ENCODE data around the gene TRMT11.
"Not testable (repeated sequence)": the region's sequence is repeated elsewhere in the genome, so short reads cannot be mapped to it uniquely, and the experiment has no call there.

The TRMT11 gene

DNA sequence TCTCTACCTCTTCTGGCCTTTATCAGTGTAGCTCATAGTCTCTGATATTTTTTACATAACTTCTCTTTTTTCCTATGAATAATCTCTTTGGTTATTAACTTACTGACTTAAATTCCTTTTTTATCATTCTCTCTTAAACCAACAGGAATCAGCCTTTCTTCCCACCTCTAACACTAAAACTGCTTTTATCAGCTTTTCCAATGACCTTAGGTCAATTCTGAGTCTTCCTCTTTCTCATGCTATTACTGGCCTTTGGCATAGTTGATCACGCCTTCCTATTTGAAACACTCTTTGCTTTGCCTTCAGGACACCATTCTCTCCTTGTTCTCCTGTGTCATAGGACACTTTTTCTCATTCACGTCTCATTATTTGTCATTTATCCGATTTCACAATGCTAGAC is 37.9 kb upstream of the TRMT11 start:
- no peak for DNase-seq (ENCODE audit: low read depth)
- Histone ChIP-seq H3K4me1 (ENCODE audit: control insufficient read depth, insufficient read depth, low read length) (peaks cover 38% of the 10 kb centered on the region), H3K27me3 (replicated peaks; ENCODE audit: control insufficient read depth, insufficient read depth, low read length) (no peaks in the 10 kb centered on the region), H3K9ac (ENCODE audit: low read length) (no peak overlapping the region), H3K9me3 (ENCODE audit: control insufficient read depth, low read length) (no peaks in the 10 kb centered on the region), H3K36me3 (ENCODE audit: control insufficient read depth, insufficient read depth, low read length, severe bottlenecking) (no peaks in the 10 kb centered on the region), H3K4me3 (ENCODE audit: low read length) (no peak overlapping the region)

DNA sequence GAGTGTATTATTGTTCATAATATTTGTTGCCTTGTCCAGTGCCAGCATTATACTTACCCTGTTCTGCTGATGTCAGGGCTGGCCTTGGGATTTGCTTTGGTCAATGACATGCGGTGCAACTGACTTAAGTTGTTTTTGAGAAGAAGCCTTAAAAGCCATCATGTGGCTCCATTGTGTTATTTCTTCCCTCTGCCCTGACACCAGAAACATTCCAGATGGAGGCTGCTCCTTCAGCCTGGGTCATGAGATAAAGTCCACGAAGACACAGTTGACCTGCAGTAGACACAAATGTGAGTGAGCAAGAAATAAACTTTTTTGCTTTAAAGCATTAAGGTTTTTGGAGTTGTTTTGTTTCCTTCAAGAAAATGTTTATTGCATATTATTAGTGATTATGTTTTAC is 37.3 kb upstream of the TRMT11 start:
- Histone ChIP-seq H3K4me3 (ENCODE audit: low read length) (no peak overlapping the region), H3K27me3 (replicated peaks; ENCODE audit: control insufficient read depth, insufficient read depth, low read length) (no peaks in the 10 kb centered on the region), H3K4me1 (ENCODE audit: control insufficient read depth, insufficient read depth, low read length) (peaks cover 38% of the 10 kb centered on the region), H3K36me3 (ENCODE audit: control insufficient read depth, insufficient read depth, low read length, severe bottlenecking) (no peaks in the 10 kb centered on the region), H3K9me3 (ENCODE audit: control insufficient read depth, low read length) (no peaks in the 10 kb centered on the region), H3K9ac (ENCODE audit: low read length) (no peak overlapping the region)
- DNase-seq (ENCODE audit: low read depth) = no peak

DNA sequence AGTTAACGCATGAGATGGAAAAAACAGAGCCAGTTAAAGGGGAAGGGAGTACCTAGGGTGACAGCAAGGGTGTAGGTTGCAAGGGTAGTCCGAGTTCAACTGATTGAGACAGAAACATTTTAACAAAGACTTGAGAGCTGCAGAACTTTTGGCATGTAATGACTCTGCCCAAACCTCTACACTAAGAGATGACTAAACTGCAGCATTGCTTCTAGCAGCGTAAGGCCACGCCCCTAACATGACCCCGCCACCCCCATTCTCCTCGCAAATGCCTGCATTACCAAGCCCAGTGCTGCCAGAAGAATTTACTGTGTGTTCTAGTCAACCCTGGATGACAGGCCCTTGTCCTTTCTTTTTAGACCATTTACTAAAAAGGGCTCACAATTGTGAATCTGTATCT is 36.0 kb upstream of the TRMT11 start:
- H3K27me3 ChIP-seq (replicated peaks; ENCODE audit: control insufficient read depth, insufficient read depth, low read length) = no peaks in the 10 kb centered on the region
- H3K36me3 ChIP-seq (ENCODE audit: control insufficient read depth, insufficient read depth, low read length, severe bottlenecking) = no peaks in the 10 kb centered on the region
- H3K9me3 ChIP-seq (ENCODE audit: control insufficient read depth, low read length) = no peaks in the 10 kb centered on the region
- peaks cover 26% of the 10 kb centered on the region for H3K4me1 ChIP-seq (ENCODE audit: control insufficient read depth, insufficient read depth, low read length)
- peak; percentile 65 for DNase-seq (ENCODE audit: low read depth)
- no peak overlapping the region for H3K4me3 ChIP-seq (ENCODE audit: low read length)
- H3K9ac ChIP-seq (ENCODE audit: low read length) = no peak overlapping the region

DNA sequence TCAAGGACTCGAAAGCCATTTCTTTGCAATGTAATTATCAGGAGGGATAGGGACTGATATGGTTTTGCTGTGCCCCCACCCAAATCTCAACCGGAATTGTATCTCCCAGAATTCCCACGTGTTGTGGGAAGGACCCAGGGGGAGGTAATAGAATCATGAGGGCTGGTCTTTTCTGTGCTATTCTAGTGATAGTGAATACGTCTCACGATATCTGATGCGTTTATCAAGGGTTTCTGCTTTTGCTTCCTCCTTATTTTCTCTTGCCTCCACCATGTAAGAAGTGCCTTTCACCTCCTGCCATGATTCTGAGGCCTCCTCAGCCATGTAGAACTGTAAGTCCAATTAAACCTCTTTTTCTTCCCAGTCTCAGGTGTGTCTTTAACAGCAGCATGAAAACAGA is 35.6 kb upstream of the TRMT11 start:
- H3K4me3 ChIP-seq (ENCODE audit: low read length); DNase-seq (ENCODE audit: low read depth); H3K9ac ChIP-seq (ENCODE audit: low read length); H3K36me3 ChIP-seq (ENCODE audit: control insufficient read depth, insufficient read depth, low read length, severe bottlenecking); H3K9me3 ChIP-seq (ENCODE audit: control insufficient read depth, low read length); H3K27me3 ChIP-seq (replicated peaks; ENCODE audit: control insufficient read depth, insufficient read depth, low read length): not testable (repeated sequence)
- peaks cover 22% of the 10 kb centered on the region for H3K4me1 ChIP-seq (ENCODE audit: control insufficient read depth, insufficient read depth, low read length)

DNA sequence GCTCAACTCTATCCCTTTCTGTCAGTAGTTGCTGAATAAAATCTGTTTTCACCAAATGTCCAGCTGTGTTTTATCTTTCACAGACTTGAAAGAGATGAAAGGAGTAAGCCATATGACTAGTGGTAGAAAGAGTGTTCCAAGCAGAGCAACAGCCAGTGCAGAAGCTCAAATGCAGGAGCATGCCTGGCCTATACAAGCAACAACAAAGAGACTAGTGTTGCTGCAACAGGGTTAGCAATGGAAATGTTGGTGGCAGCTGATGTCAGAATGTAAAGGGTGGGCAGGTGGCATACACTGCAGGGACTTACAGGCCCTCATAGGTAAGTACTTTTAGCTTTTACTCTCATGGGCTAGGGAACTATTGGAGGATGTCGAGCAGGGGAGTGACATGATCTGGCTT is 35.0 kb upstream of the TRMT11 start:
- DNase-seq (ENCODE audit: low read depth) = no peak

DNA sequence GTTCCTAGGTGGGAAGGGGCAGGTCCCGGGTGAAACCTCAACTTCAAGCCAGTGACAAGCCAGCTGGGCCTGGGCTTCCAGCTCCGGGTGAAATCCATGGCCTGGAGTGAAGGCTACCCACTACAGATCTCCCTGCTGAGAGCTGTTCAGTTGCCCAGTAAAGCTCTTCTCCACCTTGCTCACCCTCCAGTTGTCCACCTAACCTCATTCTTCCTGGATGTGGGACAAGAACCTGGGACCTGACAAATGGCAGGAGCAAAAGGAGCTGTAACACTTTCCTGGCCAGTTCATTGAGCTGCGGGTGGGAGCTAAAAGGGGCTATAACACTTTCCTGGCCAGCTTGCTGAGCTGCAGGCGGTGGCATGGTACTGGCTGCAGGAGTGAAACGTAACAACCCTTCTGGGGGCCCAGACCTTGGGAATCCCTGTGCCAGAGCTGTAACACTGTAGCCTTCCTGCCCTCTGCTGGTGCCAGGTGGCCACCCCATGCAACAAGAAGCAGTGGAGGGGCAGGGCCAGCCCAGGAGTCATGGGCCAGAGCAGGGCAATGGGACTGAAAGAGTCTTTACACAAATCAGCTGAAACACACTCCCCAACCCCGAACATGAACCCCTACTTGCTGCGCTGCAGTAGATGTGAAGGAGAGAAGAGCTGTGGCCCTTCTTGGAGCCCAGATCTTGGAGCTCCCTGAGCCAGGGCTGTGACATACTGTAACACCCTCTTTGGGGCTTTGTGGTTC is 33.4 kb upstream of the TRMT11 start:
- Histone ChIP-seq H3K4me3 (ENCODE audit: low read length) (no peak overlapping the region), H3K27me3 (replicated peaks; ENCODE audit: control insufficient read depth, insufficient read depth, low read length) (no peaks in the 10 kb centered on the region), H3K36me3 (ENCODE audit: control insufficient read depth, insufficient read depth, low read length, severe bottlenecking) (no peaks in the 10 kb centered on the region), H3K9me3 (ENCODE audit: control insufficient read depth, low read length) (no peaks in the 10 kb centered on the region), H3K4me1 (ENCODE audit: control insufficient read depth, insufficient read depth, low read length) (peaks cover 8% of the 10 kb centered on the region), H3K9ac (ENCODE audit: low read length) (no peak overlapping the region)
- peak; percentile 43 for DNase-seq (ENCODE audit: low read depth)

More for the DNA sequence above, 35.0 kb upstream of the TRMT11 start:
- Histone ChIP-seq H3K9me3 (ENCODE audit: control insufficient read depth, low read length) (no peaks in the 10 kb centered on the region), H3K4me1 (ENCODE audit: control insufficient read depth, insufficient read depth, low read length) (peaks cover 16% of the 10 kb centered on the region), H3K27me3 (replicated peaks; ENCODE audit: control insufficient read depth, insufficient read depth, low read length) (no peaks in the 10 kb centered on the region), H3K36me3 (ENCODE audit: control insufficient read depth, insufficient read depth, low read length, severe bottlenecking) (no peaks in the 10 kb centered on the region), H3K4me3 (ENCODE audit: low read length) (no peak overlapping the region), H3K9ac (ENCODE audit: low read length) (no peak overlapping the region)

DNA sequence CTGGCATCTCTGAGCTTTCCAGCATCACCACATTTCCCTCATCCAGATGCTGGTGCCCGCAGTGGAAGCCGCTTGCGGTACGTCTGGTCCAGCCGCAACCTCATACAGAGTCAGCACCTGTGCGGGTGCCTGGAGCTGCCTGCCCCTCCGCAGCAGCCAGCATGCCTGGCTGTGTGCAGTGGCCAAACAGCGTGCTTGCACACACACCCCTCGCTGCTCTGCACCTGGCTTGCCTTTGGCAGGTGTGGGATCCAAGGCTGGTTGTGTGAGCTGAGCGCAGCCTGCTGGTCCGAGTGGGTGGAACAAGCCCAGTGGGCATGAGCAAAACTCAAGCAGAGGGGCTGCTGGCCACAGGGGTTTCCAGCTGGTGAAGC is 32.9 kb upstream of the TRMT11 start:
- Histone ChIP-seq H3K9ac (ENCODE audit: low read length) (no peak overlapping the region), H3K4me3 (ENCODE audit: low read length) (no peak overlapping the region), H3K4me1 (ENCODE audit: control insufficient read depth, insufficient read depth, low read length) (peaks cover 13% of the 10 kb centered on the region), H3K27me3 (replicated peaks; ENCODE audit: control insufficient read depth, insufficient read depth, low read length) (no peaks in the 10 kb centered on the region), H3K36me3 (ENCODE audit: control insufficient read depth, insufficient read depth, low read length, severe bottlenecking) (no peaks in the 10 kb centered on the region), H3K9me3 (ENCODE audit: control insufficient read depth, low read length) (no peaks in the 10 kb centered on the region)
- DNase-seq (ENCODE audit: low read depth) = no peak

DNA sequence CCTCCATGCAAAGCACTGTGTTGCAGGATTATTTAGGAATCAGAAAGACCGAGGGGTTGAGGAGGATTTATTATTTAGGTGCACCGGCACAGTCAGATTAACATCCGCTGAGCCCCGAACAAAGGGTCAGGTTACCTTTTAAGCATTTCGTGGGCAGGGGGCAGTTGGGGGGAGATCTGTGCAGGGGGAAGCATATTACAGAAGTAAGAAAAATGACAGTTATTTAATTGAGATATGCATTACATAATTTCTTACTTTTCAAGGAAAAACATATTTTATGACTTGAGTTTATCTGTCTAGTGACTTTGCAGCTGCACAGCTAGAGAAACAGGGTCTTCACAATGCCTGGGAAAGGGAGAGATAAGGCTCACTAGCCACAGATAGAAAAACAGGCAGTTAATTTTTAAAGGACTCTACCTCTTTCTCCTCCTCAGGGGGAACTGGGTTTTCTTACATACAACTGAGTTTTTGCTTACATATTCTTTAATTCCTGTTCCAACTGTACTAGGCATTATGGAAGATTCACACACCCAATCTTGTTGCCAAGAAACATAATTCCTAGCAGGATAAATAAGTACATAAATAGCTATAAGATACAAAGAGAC is 31.5 kb upstream of the TRMT11 start:
- H3K9me3 ChIP-seq (ENCODE audit: control insufficient read depth, low read length) = no peaks in the 10 kb centered on the region
- no peaks in the 10 kb centered on the region for H3K27me3 ChIP-seq (replicated peaks; ENCODE audit: control insufficient read depth, insufficient read depth, low read length)
- DNase-seq (ENCODE audit: low read depth) = no peak

GRCh38 chr6:125955973-125956372 is 30.4 kb upstream of the TRMT11 start:
- H3K36me3 ChIP-seq (ENCODE audit: control insufficient read depth, insufficient read depth, low read length, severe bottlenecking) = no peaks in the 10 kb centered on the region
- DNase-seq (ENCODE audit: low read depth) = no peak
- no peaks in the 10 kb centered on the region for H3K27me3 ChIP-seq (replicated peaks; ENCODE audit: control insufficient read depth, insufficient read depth, low read length)
- peak overlapping the region; percentile 95 for H3K9ac ChIP-seq (ENCODE audit: low read length)
- peak overlapping the region; percentile 96 for H3K4me3 ChIP-seq (ENCODE audit: low read length)
- H3K9me3 ChIP-seq (ENCODE audit: control insufficient read depth, low read length) = no peaks in the 10 kb centered on the region
- peaks cover 13% of the 10 kb centered on the region for H3K4me1 ChIP-seq (ENCODE audit: control insufficient read depth, insufficient read depth, low read length)

More for the DNA sequence above, 31.5 kb upstream of the TRMT11 start:
- Histone ChIP-seq H3K9ac (ENCODE audit: low read length) (no peak overlapping the region), H3K4me1 (ENCODE audit: control insufficient read depth, insufficient read depth, low read length) (peaks cover 13% of the 10 kb centered on the region), H3K4me3 (ENCODE audit: low read length) (no peak overlapping the region), H3K36me3 (ENCODE audit: control insufficient read depth, insufficient read depth, low read length, severe bottlenecking) (no peaks in the 10 kb centered on the region)

DNA sequence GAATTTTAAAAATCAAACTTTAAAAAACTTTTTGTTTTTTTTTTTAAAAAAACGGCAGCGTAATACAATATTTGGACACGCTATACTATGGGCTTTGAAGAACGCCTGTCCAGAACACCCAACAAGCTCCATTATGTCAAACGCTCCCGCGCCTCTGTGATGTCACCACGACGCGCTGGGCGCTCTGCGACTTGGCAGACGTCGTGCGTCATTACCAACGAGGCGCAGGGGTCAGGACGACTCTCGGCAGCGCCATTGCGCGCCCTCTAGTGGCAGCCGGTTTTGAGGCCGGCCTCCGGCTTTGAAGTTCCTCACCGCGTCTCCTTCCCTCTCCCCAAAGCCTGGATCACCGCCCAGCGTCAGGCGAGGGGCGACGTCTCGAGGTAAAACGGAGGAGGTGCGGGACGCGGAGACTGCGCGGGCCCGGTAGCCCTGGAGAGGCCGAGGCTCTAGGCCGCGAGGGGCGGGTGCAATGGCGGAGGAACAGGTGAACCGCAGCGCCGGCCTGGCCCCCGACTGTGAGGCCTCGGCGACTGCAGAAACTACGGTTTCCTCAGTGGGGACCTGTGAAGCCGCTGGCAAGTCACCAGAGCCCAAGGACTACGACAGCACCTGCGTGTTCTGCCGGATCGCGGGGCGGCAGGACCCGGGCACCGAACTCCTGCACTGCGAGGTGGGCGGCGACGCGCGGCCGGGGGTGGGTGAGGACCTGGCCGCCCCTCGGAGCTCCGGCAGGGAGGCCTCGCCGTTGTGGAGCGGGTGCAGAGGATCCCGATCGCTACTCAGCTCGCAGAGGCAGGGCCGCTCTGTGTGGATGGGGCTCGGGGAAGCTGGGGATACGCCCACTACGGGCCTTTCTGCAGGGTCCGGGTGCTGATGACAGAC is 29.6 kb upstream of the TRMT11 start, which contains the start of gene HINT3:
Gene HINT3, plus strand, starts transcription at position 265 of the 885 bp plus-strand sequence. Its CDS starts 208 bp downstream, at position 473.
- Histone ChIP-seq H3K4me1 (ENCODE audit: control insufficient read depth, insufficient read depth, low read length) (peaks cover 13% of the 10 kb centered on the region), H3K36me3 (ENCODE audit: control insufficient read depth, insufficient read depth, low read length, severe bottlenecking) (no peaks in the 10 kb centered on the region)

GRCh38 chr6:125957391-125957693 is 29.0 kb upstream of the TRMT11 start:
- DNase-seq (ENCODE audit: low read depth) = no peak
- H3K36me3 ChIP-seq (ENCODE audit: control insufficient read depth, insufficient read depth, low read length, severe bottlenecking) = no peaks in the 10 kb centered on the region
- H3K27me3 ChIP-seq (replicated peaks; ENCODE audit: control insufficient read depth, insufficient read depth, low read length) = no peaks in the 10 kb centered on the region
- peak overlapping the region; percentile 95 for H3K9ac ChIP-seq (ENCODE audit: low read length)
- H3K4me3 ChIP-seq (ENCODE audit: low read length) = peak overlapping the region; percentile 96
- H3K4me1 ChIP-seq (ENCODE audit: control insufficient read depth, insufficient read depth, low read length) = peaks cover 13% of the 10 kb centered on the region
- no peaks in the 10 kb centered on the region for H3K9me3 ChIP-seq (ENCODE audit: control insufficient read depth, low read length)

More for the DNA sequence above, 29.6 kb upstream of the TRMT11 start, which contains the start of gene HINT3:
- peak; percentile 100 for DNase-seq (ENCODE audit: low read depth)
- Histone ChIP-seq H3K9ac (ENCODE audit: low read length) (peak within 1 kb of the TSS; percentile 95), H3K9me3 (ENCODE audit: control insufficient read depth, low read length) (no peaks in the 10 kb centered on the region), H3K4me3 (ENCODE audit: low read length) (peak within 1 kb of the TSS; percentile 96), H3K27me3 (replicated peaks; ENCODE audit: control insufficient read depth, insufficient read depth, low read length) (no peaks in the 10 kb centered on the region)
